ENCODE data around the gene LGR4.
"Not testable (repeated sequence)": the region's sequence is repeated elsewhere in the genome, so short reads cannot be mapped to it uniquely, and the experiment has no call there.

The LGR4 gene

DNA sequence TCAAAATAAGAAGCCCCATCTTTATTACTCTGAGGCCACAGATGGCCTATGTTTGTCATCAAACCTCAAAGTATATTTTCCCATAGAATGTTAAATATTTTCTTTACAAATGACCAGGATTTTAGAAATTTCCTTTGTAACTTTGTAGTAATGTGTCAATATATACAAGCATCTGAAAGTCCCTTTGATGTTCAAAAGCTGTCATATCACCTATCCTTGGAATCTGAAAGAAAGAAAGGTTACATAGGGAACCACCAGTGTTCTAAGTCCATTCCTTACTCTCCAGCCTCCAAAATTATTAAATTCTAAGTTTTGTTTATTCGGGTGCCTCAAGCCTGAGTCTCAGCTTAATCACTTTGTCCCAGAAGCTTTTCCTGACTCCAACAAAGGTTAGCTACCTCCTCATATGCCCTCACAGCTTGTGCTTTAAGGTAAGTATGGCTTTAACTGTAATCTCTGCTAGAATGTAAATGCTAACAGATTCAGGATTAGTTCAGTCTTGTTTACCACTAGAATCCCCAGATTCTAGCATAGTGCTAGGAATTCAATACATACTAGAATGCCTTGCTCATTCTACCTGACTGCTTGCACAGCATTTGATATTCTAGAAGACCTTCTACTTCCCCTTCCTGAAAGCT is 141.8 kb downstream of the LGR4 start:
- DNase-seq: no peak

DNA sequence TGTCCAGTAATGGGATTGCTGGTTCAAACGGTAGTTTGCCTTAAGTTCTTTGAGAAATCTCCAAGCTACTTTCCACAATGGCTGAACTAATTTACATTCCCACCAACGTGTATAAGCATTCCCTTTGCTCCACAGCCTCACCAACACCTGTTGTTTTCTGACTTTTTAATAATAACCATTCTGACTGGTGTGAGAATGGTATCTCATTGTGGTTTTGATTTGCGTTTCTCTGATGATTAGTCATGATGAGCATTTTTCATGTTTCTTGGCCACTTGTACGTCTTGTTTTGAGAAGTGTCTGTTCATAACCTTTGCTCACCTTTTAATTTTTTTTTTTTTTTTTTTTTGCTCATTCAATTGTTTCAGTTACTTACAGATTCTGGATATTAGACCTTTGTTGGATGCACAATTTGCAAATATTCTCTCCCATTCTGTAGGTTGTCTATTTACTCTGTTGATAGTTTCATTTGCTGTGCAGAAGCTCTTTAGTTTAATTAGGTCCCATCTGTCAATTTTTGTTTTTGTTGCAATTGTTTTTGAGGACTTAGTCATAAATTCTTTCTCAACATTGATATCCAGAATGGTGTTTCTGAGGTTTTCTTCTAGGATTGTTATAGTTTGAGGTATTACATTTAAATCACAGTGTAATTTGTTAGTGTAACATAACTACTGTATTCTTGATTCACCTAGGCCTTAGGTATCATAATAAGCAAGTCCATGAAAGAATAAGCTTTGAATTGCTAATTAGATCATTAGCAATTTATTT is 142.5 kb downstream of the LGR4 start:
- DNase-seq: no peak

DNA sequence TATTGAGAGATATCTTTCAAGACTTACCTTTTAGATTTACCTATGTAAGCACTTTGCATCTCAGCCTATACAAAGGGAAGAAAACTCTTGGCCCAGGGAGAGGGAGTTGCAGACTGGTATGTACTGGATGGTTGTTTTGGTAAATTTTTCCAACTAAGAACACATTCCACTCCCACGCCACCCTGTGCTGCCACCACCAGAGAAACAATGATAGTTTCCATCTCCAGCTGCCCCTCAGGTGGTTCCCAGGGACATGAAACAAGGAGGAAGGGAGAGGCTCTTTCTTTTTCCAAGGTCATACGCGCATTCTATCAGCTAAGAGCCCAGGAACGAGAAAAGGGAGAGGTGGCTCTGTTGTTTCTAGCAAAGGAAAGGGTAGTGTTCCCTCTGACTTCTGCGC is 144.0 kb downstream of the LGR4 start:
- no peak for DNase-seq

DNA sequence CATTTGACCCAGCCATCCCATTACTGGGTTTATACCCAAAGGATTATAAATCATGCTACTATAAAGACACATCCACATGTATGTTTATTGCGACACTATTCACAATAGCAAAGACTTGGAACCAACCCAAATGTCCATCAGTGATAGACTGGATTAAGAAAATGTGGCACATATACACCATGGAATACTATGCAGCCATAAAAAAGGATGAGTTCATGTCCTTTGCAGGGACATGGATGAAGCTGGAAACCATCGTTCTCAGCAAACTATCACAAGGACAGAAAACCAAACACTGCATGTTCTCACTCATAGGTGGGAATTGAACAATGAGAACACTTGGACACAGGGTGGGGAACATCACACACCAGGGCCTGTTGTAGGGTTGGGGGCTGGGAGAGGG is 145.5 kb downstream of the LGR4 start:
- not testable (repeated sequence) for DNase-seq

DNA sequence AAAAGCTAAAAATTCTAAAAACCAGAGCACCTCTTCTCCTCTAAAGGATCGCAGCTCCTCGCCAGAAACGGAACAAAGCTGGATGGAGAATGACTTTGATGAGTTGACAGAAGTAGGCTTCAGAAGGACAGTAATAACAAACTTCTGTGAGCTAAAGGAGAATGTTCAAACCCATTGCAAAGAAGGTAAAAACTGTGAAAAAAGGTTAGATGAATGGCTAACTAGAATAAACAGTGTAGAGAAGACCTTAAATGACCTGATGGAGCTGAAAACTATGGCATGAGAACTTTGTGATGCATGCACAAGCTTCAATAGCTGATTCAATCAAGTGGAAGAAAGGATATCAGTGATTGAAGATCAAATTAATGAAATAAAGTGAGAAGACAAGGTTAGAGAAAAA is 150.4 kb downstream of the LGR4 start:
- DNase-seq: not testable (repeated sequence)

DNA sequence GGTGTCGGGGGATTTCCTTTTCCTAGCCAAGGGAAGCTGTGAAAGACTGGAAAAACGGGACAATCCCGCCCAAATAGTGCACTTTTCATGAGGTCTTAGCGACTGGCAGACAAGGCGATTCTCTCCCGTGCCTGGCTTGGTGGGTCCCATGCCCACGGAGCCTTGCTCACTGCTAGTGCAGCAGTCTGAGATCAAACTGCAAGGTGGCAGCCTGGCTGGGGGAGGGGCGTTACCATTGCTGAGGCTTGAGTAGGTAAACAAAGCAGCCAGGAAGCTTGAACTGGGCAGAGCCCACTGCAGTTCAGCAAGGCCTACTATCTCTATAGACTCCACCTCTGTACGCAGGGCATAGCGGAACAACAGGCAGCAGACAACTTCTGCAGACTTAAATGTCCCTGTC is 151.2 kb downstream of the LGR4 start:
- DNase-seq: not testable (repeated sequence)

DNA sequence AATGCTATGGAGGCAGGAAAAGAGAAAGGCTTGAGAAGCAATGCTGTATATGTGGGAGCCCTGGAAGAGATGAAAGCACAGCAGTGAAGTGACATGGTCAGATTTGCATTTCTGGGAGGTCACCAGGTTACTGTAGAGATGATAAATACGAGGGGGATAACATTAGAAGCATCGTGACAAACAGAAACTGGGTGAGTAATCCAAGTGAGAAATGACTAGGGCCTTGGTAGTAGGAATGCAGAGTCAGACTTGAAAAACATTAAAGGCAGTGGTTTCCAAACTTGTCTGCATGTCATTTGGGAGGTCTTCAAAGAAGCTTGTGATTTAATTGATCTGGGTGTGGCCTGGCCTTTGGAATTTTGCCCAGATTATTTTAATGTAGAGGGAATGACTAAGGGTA is 153.5 kb downstream of the LGR4 start:
- no peak for DNase-seq

DNA sequence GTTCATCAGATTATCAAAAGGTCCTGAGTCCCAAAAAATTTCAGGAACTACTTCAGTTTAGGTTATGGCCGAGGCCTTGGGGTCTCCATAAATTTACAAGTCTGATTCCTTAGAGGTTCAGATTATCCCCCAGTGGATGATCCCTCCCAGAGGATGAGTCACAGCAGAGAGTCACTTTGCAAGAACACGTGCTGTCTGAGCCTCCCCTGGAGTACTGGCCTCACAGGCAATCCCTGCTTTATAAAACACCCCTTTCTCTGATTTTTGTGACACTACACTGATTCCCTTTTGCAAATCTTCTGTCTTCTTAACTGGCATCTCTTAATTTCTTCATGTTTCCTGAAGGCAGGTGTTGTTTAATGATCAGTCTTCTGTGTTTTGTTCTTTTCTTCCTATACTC is 154.8 kb downstream of the LGR4 start:
- no peak for DNase-seq
